Measurements from ENCODE around the gene CFAP61.

GRCh38 chr20:20225325-20226043, 173.2 kb downstream of the CFAP61 start:
- TF ChIP-seq CTCF (IDR thresholded peaks at IDR 0.05) (no peak), POLR2AphosphoS5 (IDR thresholded peaks at IDR 0.05) (no peak)
